ENCODE results near the gene OGFR.

OGFR gene

DNA sequence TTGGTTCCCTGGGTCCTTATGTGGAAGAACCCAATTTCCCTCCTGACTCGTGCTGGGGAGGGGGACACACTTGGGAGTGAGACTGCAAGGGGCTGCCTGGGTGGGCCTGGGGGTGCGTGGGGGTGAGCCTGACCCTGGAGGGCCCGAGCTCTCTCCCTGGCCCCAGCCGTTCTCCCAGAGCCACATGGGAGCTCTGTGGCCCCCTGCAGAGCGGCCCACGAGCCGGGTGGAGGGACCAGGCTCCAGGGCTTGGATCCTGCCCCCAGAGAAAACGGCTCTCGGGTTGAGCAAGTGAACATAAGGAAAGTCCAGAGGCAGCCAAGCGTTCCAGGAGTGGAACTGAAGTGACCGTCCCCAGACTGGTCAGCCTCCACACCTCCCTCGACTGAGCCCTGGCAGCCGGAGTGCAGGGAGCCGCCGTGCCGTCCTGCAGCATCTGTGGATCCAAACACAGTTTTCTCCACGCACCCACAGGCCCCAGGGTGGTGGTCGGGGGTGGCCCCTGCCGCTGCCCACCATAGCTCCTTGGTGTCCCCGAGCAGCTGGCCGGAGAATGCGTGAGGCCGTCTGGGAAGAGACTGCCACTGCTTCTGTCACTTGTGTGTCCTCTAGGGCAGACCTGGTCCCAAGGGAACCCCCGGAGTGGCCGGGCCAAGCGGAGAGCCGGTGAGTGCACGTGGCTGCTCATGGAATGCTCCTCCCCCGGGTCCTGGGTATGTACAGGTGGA is 22.8 kb downstream of the OGFR start:
- no peak for DNase-seq

DNA sequence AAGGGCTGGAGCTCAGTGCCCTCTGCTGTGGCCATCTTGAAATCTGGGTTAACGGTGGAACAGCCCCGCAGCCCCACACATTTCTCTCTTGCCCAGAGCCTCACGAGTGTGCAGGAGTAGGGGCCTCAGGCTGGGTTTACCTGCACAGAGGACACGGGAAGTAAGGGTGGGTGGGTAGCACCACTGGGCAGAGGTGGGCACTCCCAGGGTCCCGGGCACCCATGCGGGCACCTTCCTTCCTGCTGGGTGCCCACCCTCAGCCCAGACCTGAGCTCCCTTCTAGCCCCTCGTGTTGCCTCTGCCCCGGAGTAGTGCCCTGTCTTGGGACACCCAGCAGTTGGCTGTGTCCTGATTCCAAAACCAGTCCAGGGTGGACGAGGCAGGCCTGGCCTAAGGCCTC is 23.4 kb downstream of the OGFR start:
- DNase-seq, result no peak

DNA sequence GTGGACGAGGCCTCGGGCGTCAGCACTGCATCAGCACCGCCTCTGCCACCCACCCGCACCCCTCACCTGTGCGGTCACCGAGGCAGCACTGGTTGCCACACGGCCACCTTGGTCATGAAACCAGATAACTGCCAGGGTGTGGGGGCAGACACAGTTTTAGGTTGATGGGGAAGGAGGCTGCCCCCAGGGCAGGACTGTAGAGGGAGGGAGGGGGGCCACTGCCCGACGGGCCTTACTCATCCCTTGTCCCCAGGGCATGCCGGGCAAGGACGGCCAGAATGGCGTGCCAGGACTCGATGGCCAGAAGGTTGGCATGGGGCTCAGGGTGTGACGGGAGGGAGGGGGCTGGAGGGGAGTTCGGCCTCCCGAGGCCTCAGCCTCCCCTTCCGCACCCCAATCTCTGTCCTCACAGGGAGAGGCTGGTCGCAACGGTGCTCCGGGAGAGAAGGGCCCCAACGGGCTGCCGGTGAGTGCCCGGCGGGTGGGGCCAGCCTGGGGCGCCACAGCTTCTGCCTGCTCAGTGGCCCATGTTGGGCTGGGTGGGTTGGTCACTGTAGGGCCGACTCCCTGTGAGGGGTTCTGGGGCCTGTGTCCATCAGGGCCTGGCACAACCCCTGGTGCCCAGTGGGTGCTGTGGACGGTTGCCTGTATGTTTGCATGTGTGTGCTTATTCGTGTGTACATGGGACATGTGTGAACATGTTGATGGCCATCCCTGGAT is 24.0 kb downstream of the OGFR start:
- no peak for DNase-seq

DNA sequence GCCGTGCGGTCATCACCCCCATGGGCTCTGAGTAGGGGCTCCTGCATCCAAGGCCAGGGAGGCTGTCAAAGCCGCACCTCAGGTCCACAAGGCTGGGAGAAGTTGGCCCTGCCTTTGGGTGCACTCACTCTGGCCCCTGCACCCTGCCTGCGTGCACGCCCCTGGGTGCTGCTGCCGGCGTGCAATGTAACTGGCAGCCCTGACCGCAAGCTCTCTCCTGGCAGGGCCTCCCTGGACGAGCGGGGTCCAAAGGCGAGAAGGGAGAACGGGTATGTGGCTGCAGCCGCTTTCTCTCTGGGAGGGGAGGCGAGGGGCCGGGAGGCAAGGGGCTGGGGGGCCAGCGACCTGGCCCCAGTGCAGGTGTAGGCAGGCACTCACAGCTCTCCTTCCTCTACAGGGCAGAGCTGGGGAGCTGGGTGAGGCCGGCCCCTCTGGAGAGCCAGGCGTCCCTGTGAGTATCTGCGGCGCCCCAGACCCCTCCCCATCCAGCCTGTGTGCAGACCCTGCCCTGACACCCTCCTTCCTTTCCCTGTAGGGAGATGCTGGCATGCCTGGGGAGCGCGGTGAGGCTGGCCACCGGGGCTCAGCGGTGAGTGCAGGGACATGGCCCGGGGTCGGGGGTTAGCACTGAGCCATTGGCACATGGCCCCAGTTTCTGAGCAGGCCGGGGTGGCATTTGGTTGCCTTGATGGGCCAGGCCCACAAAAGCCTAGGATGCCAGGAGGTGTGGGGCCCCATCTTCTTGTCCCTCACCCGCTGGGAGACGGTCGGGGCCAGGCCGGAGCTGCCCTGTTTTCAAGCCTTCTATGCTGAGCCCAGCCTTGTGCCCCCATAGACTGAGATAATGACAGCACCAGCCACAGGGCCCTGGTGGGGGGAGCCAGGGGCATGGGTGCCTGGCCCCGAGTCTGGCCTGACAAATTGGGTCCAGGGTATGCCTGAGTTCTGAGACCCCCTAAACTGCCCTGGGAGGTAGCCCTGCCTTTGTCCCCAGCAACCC is 24.9 kb downstream of the OGFR start:
- DNase-seq, result no peak

DNA sequence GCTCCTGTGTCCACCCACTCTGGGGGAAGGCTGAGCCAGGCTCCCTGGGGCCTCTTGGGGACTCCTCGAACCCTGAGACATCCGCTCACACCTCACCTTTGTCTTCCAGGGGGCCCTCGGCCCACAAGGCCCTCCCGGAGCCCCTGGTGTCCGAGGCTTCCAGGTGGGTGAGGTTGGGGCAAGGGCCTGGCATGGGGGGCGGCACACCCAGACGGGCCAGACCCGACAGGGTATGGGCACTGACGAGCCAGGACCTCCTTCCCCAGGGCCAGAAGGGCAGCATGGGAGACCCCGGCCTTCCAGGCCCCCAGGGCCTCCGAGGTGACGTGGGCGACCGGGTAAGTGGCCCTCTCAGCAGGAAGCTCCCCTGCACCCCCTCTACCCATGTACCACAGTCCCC is 25.6 kb downstream of the OGFR start:
- DNase-seq, result no peak

DNA sequence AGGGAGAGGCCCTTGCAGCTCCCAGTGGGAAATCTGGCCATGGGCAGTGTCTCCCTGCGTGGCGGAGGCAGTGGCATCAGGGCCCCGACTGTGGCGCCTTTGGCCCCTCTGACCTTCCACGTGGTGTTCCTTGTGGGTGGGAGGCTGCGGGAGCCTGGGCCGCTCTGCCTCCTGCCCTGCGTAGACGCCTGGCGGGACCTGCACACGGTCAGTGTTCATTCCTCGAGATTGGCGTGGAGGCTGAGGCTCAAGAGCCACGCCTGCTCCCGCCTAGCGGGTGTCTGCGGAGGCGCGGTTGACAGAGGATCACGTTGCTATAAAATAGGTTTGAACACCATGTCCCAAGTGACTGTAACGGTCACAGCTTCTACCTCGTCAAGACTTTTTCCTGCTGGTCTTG is 26.2 kb downstream of the OGFR start:
- no peak for DNase-seq

DNA sequence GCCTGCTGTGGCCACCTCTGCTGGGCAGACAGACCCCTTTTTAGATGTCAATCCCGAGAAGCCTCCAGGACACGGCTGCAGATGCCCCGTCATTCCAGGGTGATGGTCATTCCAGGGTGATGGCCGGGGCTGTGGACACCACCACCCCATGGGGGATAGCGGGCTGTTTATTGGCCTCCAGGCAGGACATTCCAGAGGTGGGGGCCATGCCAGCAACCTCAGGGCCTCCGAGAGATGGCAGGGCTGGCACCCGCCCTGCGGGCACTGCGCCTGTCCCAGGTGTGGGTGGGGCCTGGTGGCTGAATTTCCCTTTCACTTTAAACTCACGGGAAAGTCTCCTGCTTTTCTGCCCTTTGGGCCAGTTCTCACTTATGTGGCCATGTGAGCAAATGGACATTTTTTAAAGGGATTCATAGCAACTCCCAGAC is 26.7 kb downstream of the OGFR start:
- no peak for DNase-seq

DNA sequence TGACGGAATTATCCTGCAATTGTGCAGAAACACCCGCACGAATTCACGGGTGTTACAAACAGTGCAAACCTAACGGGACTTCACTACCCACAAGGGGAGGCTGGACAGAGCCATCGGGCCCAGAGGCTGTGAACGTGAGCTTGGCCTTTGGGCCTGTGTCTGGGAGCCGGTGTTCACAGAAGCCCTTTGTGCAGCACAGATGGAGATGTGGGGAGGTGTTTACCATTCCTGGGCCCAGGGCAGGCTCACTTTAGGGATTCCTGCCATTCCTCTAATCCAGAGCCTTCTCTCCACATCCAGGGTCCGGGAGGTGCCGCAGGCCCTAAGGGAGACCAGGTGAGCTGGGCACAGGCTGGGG is 27.2 kb downstream of the OGFR start:
- DNase-seq, result no peak

DNA sequence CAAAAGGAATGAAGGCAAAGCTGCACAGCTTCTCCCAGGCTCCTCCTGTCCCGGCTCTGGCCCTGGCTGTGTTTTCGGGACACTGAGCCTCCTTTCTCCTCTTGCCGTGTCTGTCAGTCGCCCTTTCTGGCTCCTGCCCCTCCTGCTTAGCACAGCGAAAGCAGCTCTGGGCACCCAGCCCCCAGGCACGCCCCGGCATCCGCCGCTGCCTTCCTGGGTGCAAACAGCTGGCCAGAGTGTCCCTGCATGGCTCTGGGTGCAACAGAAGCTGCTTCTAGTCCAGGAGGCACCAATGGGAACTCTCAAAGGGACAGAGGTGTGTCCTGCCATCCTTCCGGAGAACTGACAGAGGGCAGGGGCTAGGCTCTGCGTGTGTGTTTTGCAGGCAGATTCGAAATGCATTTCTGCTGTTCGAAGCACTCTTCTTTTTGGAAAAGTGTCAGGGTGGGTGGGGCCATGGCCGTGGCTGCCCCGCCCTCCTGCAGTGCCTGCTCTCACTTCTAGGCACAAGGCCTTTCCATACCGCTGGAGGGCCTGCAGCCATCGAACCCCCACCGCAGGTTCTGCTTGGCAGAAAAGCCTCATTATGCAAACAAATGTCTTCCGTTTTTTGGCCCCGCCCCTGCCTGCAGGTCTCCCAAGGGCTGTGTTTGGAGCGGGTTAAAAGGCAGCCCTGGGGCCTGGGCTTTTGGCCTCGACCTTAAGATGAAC is 27.7 kb downstream of the OGFR start:
- peak; percentile 32 for DNase-seq

DNA sequence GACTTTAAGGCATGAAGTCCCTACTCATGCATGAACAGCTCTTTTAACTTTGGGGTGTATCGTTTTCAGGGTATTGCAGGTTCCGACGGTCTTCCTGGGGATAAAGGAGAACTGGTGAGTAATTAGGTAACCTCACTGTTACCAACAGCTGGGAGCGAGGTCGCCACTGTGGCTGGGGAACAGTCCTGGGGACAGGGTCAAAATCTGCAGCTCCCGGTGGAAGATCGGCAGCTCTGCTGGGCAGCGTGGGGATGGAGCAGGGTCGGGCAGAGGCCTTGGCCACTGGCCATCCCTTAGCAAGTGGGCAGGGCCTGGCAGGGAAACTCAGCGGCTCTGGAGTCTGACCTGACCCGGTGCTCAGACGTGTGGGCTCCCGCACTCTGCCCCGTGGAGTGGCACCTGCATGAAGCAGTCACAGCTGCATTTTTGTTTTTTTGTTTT is 28.3 kb downstream of the OGFR start:
- no peak for DNase-seq

DNA sequence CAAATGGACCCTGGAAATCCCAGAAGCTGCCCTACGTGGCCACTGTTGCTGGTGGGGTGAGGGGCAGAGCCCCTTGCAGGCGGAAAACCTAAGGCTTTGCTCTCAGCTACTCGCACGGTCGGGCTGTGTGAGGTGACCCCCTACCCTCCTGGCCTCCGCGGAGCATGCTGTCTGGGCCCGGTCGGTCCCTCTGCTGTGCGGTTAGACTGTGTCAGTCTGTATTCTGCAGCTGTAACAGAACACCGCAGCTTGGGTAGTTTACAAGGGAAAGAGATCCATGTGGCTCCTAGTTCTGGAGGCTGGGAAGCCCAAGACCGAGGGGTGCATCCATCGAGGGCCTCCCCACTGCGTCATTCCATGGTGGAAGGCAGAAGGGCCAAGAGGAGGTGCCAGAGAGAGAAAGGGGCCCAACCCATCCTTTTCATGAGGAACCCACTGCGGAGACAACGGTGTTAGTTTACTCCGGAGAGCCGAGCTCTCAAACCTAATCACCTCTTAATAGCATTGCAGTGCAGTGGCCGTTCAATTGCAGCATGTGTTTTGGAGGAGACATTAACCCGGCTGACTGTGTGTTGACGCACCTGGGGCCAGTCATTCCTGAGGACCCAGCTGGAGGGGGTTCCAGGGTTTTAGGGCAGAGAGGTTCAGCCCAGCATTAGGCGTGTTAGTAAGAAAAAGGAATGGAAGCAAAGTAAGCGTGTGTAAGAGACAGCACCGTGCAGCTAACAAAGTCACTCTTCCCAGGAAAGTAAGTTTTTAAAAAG is 30.5 kb downstream of the OGFR start:
- DNase-seq, result no peak

DNA sequence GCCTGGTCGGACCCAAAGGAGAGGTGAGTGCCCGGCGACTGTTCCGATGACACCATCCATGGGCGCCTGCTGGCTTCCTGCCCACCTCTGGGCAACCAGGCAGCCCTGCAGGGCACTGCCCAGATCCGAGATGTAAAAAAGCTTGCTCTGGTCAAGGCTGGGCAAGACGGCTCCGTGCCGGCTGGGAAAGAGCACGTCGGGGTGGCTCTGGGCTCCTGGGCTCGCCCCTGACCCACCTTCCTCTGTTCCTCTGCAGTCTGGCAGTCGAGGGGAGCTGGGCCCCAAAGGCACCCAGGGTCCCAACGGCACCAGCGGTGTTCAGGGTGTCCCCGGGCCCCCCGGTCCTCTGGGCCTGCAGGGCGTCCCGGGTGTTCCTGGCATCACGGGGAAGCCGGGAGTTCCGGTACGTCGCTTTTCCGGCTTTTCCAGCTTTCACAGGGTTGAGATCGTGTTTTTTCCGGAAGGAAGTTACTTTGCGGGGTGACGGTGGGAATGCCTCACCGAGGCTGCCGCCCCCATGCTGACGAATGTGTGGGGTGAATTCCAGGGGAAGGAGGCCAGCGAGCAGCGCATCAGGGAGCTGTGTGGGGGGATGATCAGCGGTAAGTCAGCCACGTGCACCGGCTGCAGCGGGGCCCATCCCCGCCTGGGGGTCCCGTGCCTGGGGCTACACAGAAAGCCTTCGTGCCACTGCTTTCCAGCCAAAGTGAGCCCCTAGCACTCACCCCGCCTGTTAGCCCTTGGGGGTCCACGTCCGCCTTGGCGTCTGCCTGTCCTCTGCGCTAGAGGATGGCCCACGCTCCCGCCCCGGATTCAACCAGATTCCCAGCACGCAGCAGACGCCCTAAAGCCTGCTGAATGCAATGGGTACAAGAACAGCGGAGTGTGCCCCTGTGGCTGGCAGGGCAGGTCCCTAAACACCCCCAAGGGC is 31.6 kb downstream of the OGFR start:
- no peak for DNase-seq

DNA sequence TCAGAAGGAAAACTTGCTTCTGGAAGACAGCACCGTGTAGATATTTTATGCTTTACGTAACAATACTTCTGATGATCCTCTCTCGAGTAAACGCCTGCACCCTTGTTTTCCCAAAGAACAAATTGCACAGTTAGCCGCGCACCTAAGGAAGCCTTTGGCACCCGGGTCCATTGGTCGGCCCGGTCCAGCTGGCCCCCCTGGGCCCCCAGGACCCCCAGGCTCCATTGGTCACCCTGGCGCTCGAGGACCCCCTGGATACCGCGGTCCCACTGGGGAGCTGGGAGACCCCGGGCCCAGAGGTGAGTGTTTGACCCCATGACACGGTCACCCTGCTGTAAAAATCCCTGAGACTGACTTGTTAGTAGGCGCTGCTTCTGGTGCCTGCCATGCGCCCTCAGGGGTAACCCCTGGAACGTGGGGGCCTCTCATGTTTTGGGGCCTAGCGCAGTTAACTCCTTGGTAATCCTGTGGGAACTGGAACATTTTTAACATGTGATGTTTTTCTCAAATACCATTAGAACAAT is 32.4 kb downstream of the OGFR start:
- no peak for DNase-seq

DNA sequence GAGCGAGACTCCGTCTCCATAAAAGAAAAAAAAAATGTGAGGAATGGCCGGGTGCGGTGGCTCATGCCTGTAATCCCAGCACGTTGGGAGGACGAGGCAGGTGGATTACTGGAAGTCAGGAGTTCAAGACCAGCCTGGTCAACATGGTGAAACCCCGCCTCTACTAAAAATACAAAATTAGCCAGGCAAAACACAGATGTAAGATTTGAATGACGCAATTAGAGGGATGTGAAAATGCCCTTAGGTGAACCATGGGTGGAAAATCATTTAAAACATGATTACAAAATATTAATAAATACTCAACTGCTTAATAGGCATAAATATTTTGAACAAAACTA is 33.1 kb downstream of the OGFR start:
- no peak for DNase-seq

DNA sequence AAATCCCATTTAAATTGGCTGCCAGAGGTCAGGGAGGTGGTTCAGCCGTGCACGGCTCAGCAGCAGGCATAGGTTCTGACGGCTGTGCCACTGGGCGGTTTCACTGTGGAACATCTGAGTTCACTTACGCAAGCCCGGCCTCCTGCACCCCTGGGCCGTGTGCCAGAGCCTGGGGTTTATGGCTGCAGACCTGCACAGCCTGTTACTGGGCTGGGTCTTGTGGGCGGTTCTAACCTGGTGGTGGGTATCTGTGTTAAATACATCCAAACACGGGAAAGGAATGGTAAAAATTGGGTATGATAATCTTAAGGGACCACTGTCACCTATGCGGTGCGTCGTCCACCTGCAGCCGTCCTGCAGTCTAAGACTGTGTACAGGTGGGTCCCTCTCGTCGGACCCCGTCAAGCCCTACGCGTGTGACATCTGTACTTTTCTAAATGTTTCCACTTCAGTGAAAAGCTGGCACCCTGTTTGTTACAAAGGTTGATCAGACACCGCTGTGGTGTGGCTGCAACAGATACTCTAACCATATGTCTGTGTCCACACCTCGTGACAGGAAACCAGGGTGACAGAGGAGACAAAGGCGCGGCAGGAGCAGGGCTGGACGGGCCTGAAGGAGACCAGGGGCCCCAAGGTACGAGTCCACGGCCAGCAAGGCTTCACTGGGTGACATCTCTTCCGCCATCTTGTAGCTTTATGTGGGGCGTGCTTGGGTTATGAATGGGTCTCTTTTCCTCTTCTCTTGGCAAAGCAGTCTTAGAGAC is 33.7 kb downstream of the OGFR start:
- no peak for DNase-seq

DNA sequence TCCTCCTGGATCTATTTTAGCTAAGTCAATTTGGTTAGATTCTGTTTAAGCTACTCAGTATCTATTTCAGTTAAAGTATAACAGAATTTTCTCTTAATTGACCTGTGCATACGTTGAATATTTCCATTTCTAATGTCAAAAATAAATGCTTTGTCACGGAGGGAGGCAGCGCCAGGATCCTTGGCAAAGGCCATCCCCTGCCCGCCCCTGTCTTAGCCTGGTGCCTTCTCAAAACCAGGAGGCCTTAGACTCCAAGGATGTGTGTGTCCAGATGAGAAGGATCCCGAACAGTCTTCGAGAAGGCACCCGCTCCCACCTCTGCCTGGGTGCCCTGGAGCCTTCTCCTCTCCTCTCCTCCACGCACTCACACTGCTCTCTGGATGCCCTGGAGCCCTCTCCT is 34.6 kb downstream of the OGFR start:
- DNase-seq, result no peak

DNA sequence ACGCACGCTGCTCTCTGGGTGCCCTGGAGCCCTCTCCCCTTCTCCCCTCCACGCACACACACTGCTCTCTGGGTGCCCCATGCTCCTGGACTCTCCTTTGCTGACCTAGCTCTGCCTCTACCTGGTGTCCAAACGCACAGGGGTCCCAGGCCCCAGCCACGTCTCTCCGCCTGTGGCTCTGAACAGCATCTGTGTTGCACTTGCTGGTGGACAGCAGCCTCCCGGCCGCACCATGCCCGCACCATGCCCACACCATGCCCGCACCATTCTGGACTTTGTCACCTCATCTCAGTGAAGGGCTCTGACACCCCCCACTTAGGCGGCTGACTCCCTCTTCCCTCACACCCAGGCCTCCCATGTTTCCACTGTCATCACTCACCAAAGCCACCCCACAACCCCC is 35.2 kb downstream of the OGFR start:
- DNase-seq, result no peak

DNA sequence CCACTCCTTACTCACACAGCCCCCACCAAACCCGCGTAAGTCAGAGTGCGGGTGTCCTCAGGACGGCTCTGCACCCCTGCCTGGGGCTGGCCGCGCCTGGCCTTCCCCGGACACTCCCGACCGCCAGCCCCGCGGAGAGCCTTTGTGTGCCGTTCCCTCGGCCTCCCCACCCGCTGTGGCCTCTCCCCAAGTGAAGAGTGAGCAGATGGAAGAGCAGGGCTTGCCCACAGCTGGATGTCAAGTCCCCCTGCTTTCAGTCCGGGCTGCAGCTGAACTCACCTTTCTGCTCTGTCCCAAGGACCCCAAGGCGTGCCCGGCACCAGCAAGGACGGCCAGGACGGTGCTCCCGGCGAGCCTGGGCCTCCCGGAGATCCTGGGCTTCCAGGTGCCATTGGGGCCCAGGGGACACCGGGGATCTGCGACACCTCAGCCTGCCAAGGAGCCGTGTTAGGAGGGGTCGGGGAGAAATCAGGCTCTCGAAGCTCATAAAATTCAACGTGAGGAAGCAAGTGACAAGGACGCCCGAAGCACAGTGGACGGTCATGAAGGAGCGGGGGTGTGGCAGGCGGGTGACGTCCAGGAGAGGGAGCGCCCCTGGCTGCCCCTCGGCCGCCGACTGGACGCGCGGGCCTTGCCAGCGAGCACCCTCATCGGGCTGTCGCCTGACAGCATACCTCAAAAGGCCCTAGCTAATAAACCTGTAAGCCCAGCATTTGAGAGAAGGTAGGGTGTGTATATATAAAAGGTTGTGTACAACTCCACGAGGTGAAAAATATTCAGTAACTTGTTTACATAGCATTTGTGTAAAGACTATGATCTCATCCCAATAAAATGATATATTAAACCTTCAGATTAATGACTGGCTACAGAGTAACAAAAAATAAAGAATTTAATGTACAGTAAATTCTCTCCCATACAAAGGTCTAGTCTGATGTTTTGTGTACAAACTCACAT is 35.9 kb downstream of the OGFR start:
- no peak for DNase-seq

DNA sequence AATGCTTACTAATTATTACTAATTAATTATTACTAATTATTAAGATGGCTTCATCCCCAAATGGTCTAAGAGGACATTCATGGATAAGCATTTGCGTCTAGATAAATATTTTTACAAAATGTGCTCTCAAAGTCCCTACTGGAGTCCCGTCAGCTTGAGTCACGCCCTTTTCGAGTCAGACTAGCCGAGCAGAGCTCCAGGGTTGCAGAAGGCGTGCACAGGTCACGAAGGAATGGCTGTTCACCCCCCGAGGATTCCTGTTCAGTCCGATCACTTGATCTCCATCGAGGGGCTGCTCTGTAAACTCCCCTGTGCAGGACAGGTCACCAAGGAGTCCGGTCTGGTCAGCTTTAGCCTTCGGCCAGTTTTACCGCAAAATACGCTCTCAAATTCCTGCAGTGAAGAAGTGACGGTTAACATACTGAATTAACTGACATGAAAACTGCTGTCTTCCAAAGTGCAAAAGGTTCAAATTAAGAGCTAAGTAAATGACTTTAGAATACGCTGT is 37.1 kb downstream of the OGFR start:
- no peak for DNase-seq
